H9 (cell line): ENCODE results near the gene TMEFF2. TPM values are rescaled to one million over a fixed set of nuclear protein-coding genes. Genes with fewer than 3 reads are reported as not detected.

ENCODE experiments used
- DNase-seq: peaks from one replicate; pipeline ENCODE4 v3.0.0-alpha.2; 2017
- H2AFZ ChIP-seq: one replicate; pipeline ENCODE4 v1.6.1; 2013; ENCODE audit warnings: mild to moderate bottlenecking, low read length, control low read depth, moderate library complexity
- H2AK5ac ChIP-seq: 2 replicates; pipeline ENCODE4 v1.6.1; 2013; ENCODE audit warnings: low read length, control low read depth, mixed read lengths; ENCODE audit not compliant: insufficient read length
- H2BK120ac ChIP-seq: one replicate; pipeline ENCODE4 v1.6.1; 2013; ENCODE audit warnings: low read depth, mild to moderate bottlenecking, low read length, control low read depth, inconsistent platforms; ENCODE audit not compliant: poor library complexity, severe bottlenecking
- H2BK12ac ChIP-seq: 2 replicates; pipeline ENCODE4 v1.6.1; 2013; ENCODE audit warnings: low read length, control low read depth, mixed read lengths, low read depth; ENCODE audit not compliant: insufficient read length
- H2BK15ac ChIP-seq: 2 replicates; pipeline ENCODE4 v1.6.1; 2013; ENCODE audit warnings: low read depth, low read length, control low read depth
- H2BK20ac ChIP-seq: one replicate; pipeline ENCODE4 v1.6.1; 2013; ENCODE audit warnings: low read depth, mild to moderate bottlenecking, low read length, control low read depth, inconsistent platforms; ENCODE audit not compliant: poor library complexity, severe bottlenecking
- H2BK5ac ChIP-seq: 2 replicates; pipeline ENCODE4 v1.6.1; 2013; ENCODE audit warnings: low read length, control low read depth, mixed read lengths; ENCODE audit not compliant: insufficient read length
- H3K14ac ChIP-seq: 2 replicates; pipeline ENCODE4 v1.6.1; 2013; ENCODE audit warnings: low read length, control low read depth; ENCODE audit not compliant: insufficient read depth
- H3K18ac ChIP-seq: 2 replicates; pipeline ENCODE4 v1.6.1; 2013; ENCODE audit warnings: low read depth, mild to moderate bottlenecking, mixed read lengths, low read length, control low read depth; ENCODE audit not compliant: insufficient read length
- H3K23ac ChIP-seq: 2 replicates; pipeline ENCODE4 v1.6.1; 2013; ENCODE audit warnings: low read length, control low read depth, mixed read lengths, low read depth; ENCODE audit not compliant: insufficient read length
- H3K23me2 ChIP-seq: 2 replicates; pipeline ENCODE4 v1.6.1; 2013; ENCODE audit warnings: low read depth, mild to moderate bottlenecking, mixed read lengths, low read length, control low read depth; ENCODE audit not compliant: insufficient read length, poor library complexity, severe bottlenecking
- H3K27ac ChIP-seq: 2 replicates; pipeline ENCODE4 v1.5.1; 2013; ENCODE audit warnings: low read length, control low read depth, mixed read lengths, low read depth; ENCODE audit not compliant: insufficient read length
- H3K27me3 ChIP-seq: 2 replicates; pipeline ENCODE4 v1.6.1; 2013; ENCODE audit warnings: low read length, control low read depth, inconsistent platforms; ENCODE audit not compliant: insufficient read depth
- H3K4ac ChIP-seq: 2 replicates; pipeline ENCODE4 v1.6.1; 2013; ENCODE audit warnings: low read depth, mild to moderate bottlenecking, control low read depth, inconsistent platforms, low read length, moderate library complexity
- H3K4me1 ChIP-seq: 2 replicates; pipeline ENCODE4 v1.6.1; 2013; ENCODE audit warnings: low read length, control low read depth, inconsistent platforms; ENCODE audit not compliant: insufficient read depth
- H3K4me2 ChIP-seq: 2 replicates; pipeline ENCODE4 v1.6.1; 2013; ENCODE audit warnings: low read length, control low read depth, mixed read lengths; ENCODE audit not compliant: insufficient read length, insufficient read depth
- H3K56ac ChIP-seq: 2 replicates; pipeline ENCODE4 v1.6.1; 2013; ENCODE audit warnings: low read depth, mild to moderate bottlenecking, mixed read lengths, low read length, control low read depth; ENCODE audit not compliant: insufficient read length
- H3K79me1 ChIP-seq: 2 replicates; pipeline ENCODE4 v1.6.1; 2013; ENCODE audit warnings: low read depth, mild to moderate bottlenecking, moderate library complexity, low read length, control low read depth, inconsistent platforms; ENCODE audit not compliant: insufficient read depth, poor library complexity, severe bottlenecking
- H3K79me2 ChIP-seq: 2 replicates; pipeline ENCODE4 v1.6.1; 2013; ENCODE audit warnings: low read length, control low read depth, inconsistent platforms; ENCODE audit not compliant: insufficient read depth
- H3K9ac ChIP-seq: 2 replicates; pipeline ENCODE4 v1.6.1; 2013; ENCODE audit warnings: low read length, control low read depth, mixed read lengths; ENCODE audit not compliant: insufficient read length; ENCODE audit errors: extremely low read depth
- H3K9me3 ChIP-seq: one replicate; pipeline ENCODE4 v1.6.1; 2013; ENCODE audit warnings: low read depth, low read length, inconsistent platforms; ENCODE audit not compliant: control insufficient read depth
- H3T11ph ChIP-seq: one replicate; pipeline ENCODE4 v1.6.1; 2013; ENCODE audit warnings: mild to moderate bottlenecking, low read length, control low read depth, inconsistent platforms
- H4K20me1 ChIP-seq: one replicate; pipeline ENCODE4 v1.6.1; 2013; ENCODE audit not compliant: control insufficient read depth, insufficient read length, insufficient read depth
- H4K5ac ChIP-seq: 2 replicates; pipeline ENCODE4 v1.6.1; 2013; ENCODE audit warnings: low read depth, mild to moderate bottlenecking, mixed read lengths, low read length, control low read depth; ENCODE audit not compliant: insufficient read length
- H4K8ac ChIP-seq: replicated peaks from 2 replicates; pipeline ENCODE4 v1.6.1; 2013; ENCODE audit warnings: low read length, control low read depth, mixed read lengths, low read depth; ENCODE audit not compliant: insufficient read length
- H4K91ac ChIP-seq: 2 replicates; pipeline ENCODE4 v1.6.1; 2013; ENCODE audit warnings: low read depth, mild to moderate bottlenecking, moderate library complexity, mixed read lengths, low read length, control low read depth; ENCODE audit not compliant: insufficient read length
- H3K27ac Mint-ChIP-seq, 3 experiments: 2 replicates in 2 of 3; 3 replicates in 1 of 3; pipeline ENCODE4 v1.8.0; 2020 to 2021; ENCODE audit warnings: mixed read lengths in 3 of 3, mild to moderate bottlenecking in 1 of 3, moderate library complexity in 1 of 3
- H3K27me3 Mint-ChIP-seq: 2 replicates; pipeline ENCODE4 v1.8.0; 2021; ENCODE audit warnings: low read depth, mild to moderate bottlenecking, moderate library complexity, mixed read lengths
- H3K36me3 Mint-ChIP-seq, 3 experiments: 2 replicates in 2 of 3; 3 replicates in 1 of 3; pipeline ENCODE4 v1.8.0; 2020 to 2021; ENCODE audit warnings: low read depth in 3 of 3, mixed read lengths in 3 of 3; ENCODE audit not compliant: insufficient read depth in 1 of 3
- H3K4me1 Mint-ChIP-seq, 2 experiments: 2 replicates each; pipeline ENCODE4 v1.8.0; 2020; ENCODE audit warnings: mixed read lengths in 2 of 2
- H3K4me3 Mint-ChIP-seq, 2 experiments: 2 replicates in 1 of 2; 3 replicates in 1 of 2; pipeline ENCODE4 v1.8.0; 2020 to 2021; ENCODE audit warnings: mild to moderate bottlenecking in 2 of 2, mixed read lengths in 2 of 2, moderate library complexity in 1 of 2
- H3K9me3 Mint-ChIP-seq, 2 experiments: 2 replicates in 1 of 2; 3 replicates in 1 of 2; pipeline ENCODE4 v1.8.0; 2020; ENCODE audit warnings: mild to moderate bottlenecking in 2 of 2, mixed read lengths in 2 of 2, moderate library complexity in 1 of 2
- CTCF ChIP-seq: fragments of 200-600 bp; sonication (generic); conservative IDR thresholded peaks from 3 replicates; pipeline ENCODE4 v1.8.0; 2021; ENCODE audit warnings: antibody characterized with exemption, mild to moderate bottlenecking
- total RNA-seq: library from RNA; stranded (reverse); gene quantifications from 2 replicates; pipeline ENCODE4 v1.2.1, GENCODE V29; 2021

Gene TMEFF2
- total RNA-seq, 1 experiment from 2014 or later: 0.39 TPM

DNA sequence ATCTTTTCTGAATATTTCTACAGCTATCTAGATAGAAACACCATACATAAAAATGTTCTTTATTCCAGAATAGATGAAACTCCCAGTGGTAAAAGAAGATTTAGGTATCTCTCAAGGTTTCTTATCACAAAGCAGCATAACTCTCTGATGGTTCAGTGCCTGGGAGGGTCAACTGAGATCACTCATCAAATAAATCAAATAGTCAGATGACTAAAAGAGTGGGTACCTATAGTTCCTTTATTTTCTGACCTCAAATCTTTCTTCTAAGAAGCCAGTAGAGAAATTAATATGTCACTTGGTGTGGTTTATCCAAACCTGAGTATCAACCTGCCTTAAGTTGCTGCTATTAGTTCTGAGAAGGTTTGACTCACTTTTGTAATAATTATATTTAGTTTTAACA, 120.9 kb downstream of the TMEFF2 start:
- Histone ChIP-seq H3K23ac (no peak overlapping the region), H3K56ac (no peak overlapping the region), H2AK5ac (no peak overlapping the region), H2BK12ac (no peak overlapping the region), H3K4me1 (no peaks in the 10 kb centered on the region; the same call in 1 of the 2 replicates), H2BK20ac (no peak overlapping the region), H3K27me3 (no peaks in the 10 kb centered on the region), H3K4me2 (no peak overlapping the region), H3K4ac (no peak overlapping the region), H3K18ac (no peak overlapping the region), H3K9me3 (no peaks in the 10 kb centered on the region), H2BK15ac (no peak overlapping the region), H2AFZ (no peak overlapping the region), H4K8ac (no peak overlapping the region), H3K9ac (no peak overlapping the region), H3K79me1 (no peaks in the 10 kb centered on the region), H4K20me1 (no peaks in the 10 kb centered on the region), H3K14ac (no peak overlapping the region), H3K23me2 (no peaks in the 10 kb centered on the region), H3K79me2 (no peaks in the 10 kb centered on the region), H3K27ac (no peak overlapping the region), H2BK5ac (no peak overlapping the region), H3T11ph (no peak overlapping the region), H4K5ac (no peak overlapping the region), H4K91ac (no peak overlapping the region), H2BK120ac (no peak overlapping the region)
- no peaks in the 10 kb centered on the region for H3K27me3 Mint-ChIP-seq
- no peaks in the 10 kb centered on the region for H3K36me3 Mint-ChIP-seq
- TF ChIP-seq CTCF: no peak
- no peak for DNase-seq
- H3K4me1 Mint-ChIP-seq: peaks cover 5 to 7% of the 10 kb centered on the region in 2 experiments; a peak in 3 of 4 replicates
- no peak overlapping the region for H3K4me3 Mint-ChIP-seq
- no peak overlapping the region for H3K27ac Mint-ChIP-seq
- no peaks in the 10 kb centered on the region for H3K9me3 Mint-ChIP-seq
